Right cardiac atrium (tissue), 5 donors: ENCODE measurements around the gene FAM98C. TPM values are rescaled to one million over a fixed set of nuclear protein-coding genes. Genes with fewer than 3 reads are reported as not detected.

Source experiments
- ATAC-seq, 2 donors: fragments of 200-7000 bp; cut with Tn5 transposase; one replicate each; pipeline versions ENCODE4 v1.8.0 to v1.9.1; 2020; ENCODE audit warnings: moderate library complexity in 2 of 2, mild to moderate bottlenecking in 1 of 2
- DNase-seq, 3 donors: peaks; one replicate each; pipeline ENCODE4 v3.0.0-alpha.2; 2020
- H3K27ac ChIP-seq: one replicate; pipeline ENCODE4 v1.5.1; 2013; ENCODE audit warnings: mild to moderate bottlenecking, low read length, control low read depth, moderate library complexity
- H3K27me3 ChIP-seq: one replicate; pipeline ENCODE4 v1.6.1; 2013; ENCODE audit not compliant: control insufficient read depth, insufficient read depth
- H3K4me1 ChIP-seq: one replicate; pipeline ENCODE4 v1.6.1; 2013; ENCODE audit warnings: low read length; ENCODE audit not compliant: control insufficient read depth, insufficient read depth
- H3K4me3 ChIP-seq: one replicate; pipeline ENCODE4 v1.5.1; 2013; ENCODE audit warnings: low read length, control low read depth
- H3K9me3 ChIP-seq: one replicate; pipeline ENCODE4 v1.6.1; 2013; ENCODE audit warnings: low read length; ENCODE audit not compliant: control insufficient read depth
- WGBS: extraction: QIAGEN DNeasy Blood & Tissue Kit; methylation state at CpG from one replicate; pipeline ENCODE4 v1.1.7; 2013; 5-methylcytosine and 5-hydroxymethylcytosine counted together
- intact Hi-C, 4 donors: fragments of 100-400 bp; cut with DNase I; formaldehyde crosslinking; loops; one replicate each; pipeline versions ENCODE4 v1.11.0 to v1.14.0; 2022 to 2023
- polyA plus RNA-seq: library from polyadenylated mRNA; stranded (reverse); fragments of 200-250 nt; gene quantifications from one replicate; pipeline ENCODE4 v1.2.3, GENCODE V29; 2013
- total RNA-seq, 4 donors: library from RNA; stranded (reverse); fragmentation: NEBNext Ultra II Directional; extraction: Animal tissue kit (Norgen Biotek cat#: 25700); gene quantifications; one replicate each; pipeline ENCODE4 v1.2.1, GENCODE V29; 2021
- donor health status: healthy with polysubstance abuse.
- donor health status: DM: no; HTN: yes; CAD: no.
- donor health status: DM: no; HTN: no; CAD: no.
- donor health status: DM: no; HTN: yes; CAD: no; lungs with severe emphysema.
- donor health status: DM: yes; HTN: yes; CAD: no.

FAM98C gene
- total and polyA plus RNA-seq, 5 donors, result 10.3 to 16.7 (median 11.6) TPM

GRCh38 chr19:38429055-38429810 is 26.3 kb downstream of the FAM98C start:
- 63% methylated on average over 14 of the region's 14 CpGs for WGBS

GRCh38 chr19:38429811-38430156 is 26.9 kb downstream of the FAM98C start:
- Histone ChIP-seq H3K9me3 (no peaks in the 10 kb centered on the region), H3K27me3 (no peaks in the 10 kb centered on the region), H3K4me3 (no peak overlapping the region), H3K4me1 (no peaks in the 10 kb centered on the region), H3K27ac (no peak overlapping the region)
- intact Hi-C loops, result no loop called here
- no peak for ATAC-seq
- WGBS, result 80% methylated on average over 2 of the region's 2 CpGs
- no peak for DNase-seq

More at GRCh38 chr19:38429055-38429810, 26.3 kb downstream of the FAM98C start:
- no peak overlapping the region for H3K4me3 ChIP-seq
- no peak for ATAC-seq
- intact Hi-C loops, result no loop called here
- no peak overlapping the region for H3K27ac ChIP-seq
- H3K9me3 ChIP-seq, result no peaks in the 10 kb centered on the region
- H3K4me1 ChIP-seq, result no peaks in the 10 kb centered on the region
- DNase-seq, result no peak
- no peaks in the 10 kb centered on the region for H3K27me3 ChIP-seq

- H3K27ac ChIP-seq, result no peak overlapping the region
- no peak for DNase-seq
- no peaks in the 10 kb centered on the region for H3K27me3 ChIP-seq
- no peaks in the 10 kb centered on the region for H3K4me1 ChIP-seq
- ATAC-seq, result no peak
- 87% methylated on average over 7 of the region's 7 CpGs for WGBS
- no peak overlapping the region for H3K4me3 ChIP-seq
- intact Hi-C loops, result no loop called here
- H3K9me3 ChIP-seq, result no peaks in the 10 kb centered on the region
Measured at GRCh38 chr19:38430931-38431330, 28.0 kb downstream of the FAM98C start.

GRCh38 chr19:38433268-38433733 is 30.4 kb downstream of the FAM98C start, which contains the start of gene RYR1:
RYR1 (plus strand) TSS chr19:38433691; CDS start chr19:38433830, 139 bp downstream.
- H3K27me3 ChIP-seq, result no peaks in the 10 kb centered on the region
- H3K4me3 ChIP-seq, result no peak within 1 kb of the TSS
- no peaks in the 10 kb centered on the region for H3K9me3 ChIP-seq
- WGBS, result 14% methylated on average over 20 of the region's 20 CpGs
- H3K27ac ChIP-seq, result no peak within 1 kb of the TSS
- ATAC-seq, result peak; percentile 82 to 90
- H3K4me1 ChIP-seq, result no peaks in the 10 kb centered on the region
- intact Hi-C loops, result no loop called here
- DNase-seq, result peak; percentile 69 to 82 (median 81)

- H3K27ac ChIP-seq, result no peak overlapping the region
- H3K4me1 ChIP-seq, result no peaks in the 10 kb centered on the region
- ATAC-seq, result peak; percentile 21 to 33
- peak in 2 of 3 donors; percentile 57 to 73 for DNase-seq
- intact Hi-C loops, result no loop called here
- H3K9me3 ChIP-seq, result no peaks in the 10 kb centered on the region
- H3K4me3 ChIP-seq, result no peak overlapping the region
- H3K27me3 ChIP-seq, result no peaks in the 10 kb centered on the region
- 10% methylated on average over 13 of the region's 13 CpGs for WGBS
Measured at GRCh38 chr19:38434549-38435051, 31.7 kb downstream of the FAM98C start.

- no peak overlapping the region for H3K4me3 ChIP-seq
- H3K4me1 ChIP-seq, result no peaks in the 10 kb centered on the region
- WGBS, result 91% methylated on average over 6 of the region's 6 CpGs
- H3K9me3 ChIP-seq, result no peaks in the 10 kb centered on the region
- H3K27ac ChIP-seq, result no peak overlapping the region
- DNase-seq, result no peak
- intact Hi-C loops, result no loop called here
- no peak for ATAC-seq
- no peaks in the 10 kb centered on the region for H3K27me3 ChIP-seq
Measured at GRCh38 chr19:38437295-38437694, 34.4 kb downstream of the FAM98C start.

GRCh38 chr19:38437917-38438316 is 35.0 kb downstream of the FAM98C start:
- DNase-seq, result no peak
- H3K27ac ChIP-seq, result no peak overlapping the region
- intact Hi-C loops, result no loop called here
- no peaks in the 10 kb centered on the region for H3K27me3 ChIP-seq
- no peak for ATAC-seq
- H3K4me3 ChIP-seq, result no peak overlapping the region
- WGBS, result 83% methylated on average over 2 of the region's 2 CpGs
- no peaks in the 10 kb centered on the region for H3K9me3 ChIP-seq
- H3K4me1 ChIP-seq, result no peaks in the 10 kb centered on the region

GRCh38 chr19:38440592-38440991 is 37.7 kb downstream of the FAM98C start:
- Histone ChIP-seq H3K27ac (no peak overlapping the region), H3K4me1 (no peaks in the 10 kb centered on the region), H3K27me3 (no peaks in the 10 kb centered on the region), H3K4me3 (no peak overlapping the region), H3K9me3 (no peaks in the 10 kb centered on the region)
- intact Hi-C loops, result no loop called here
- DNase-seq (no peak), ATAC-seq (no peak)
- WGBS, result 72% methylated on average over 14 of the region's 14 CpGs

- WGBS, result 33% methylated on average over 7 of the region's 7 CpGs
Measured at GRCh38 chr19:38441657-38442348, 38.9 kb downstream of the FAM98C start.

GRCh38 chr19:38442736-38443135 is 39.8 kb downstream of the FAM98C start:
- ATAC-seq, result no peak
- Histone ChIP-seq H3K4me1 (no peaks in the 10 kb centered on the region), H3K27ac (no peak overlapping the region), H3K4me3 (no peak overlapping the region), H3K27me3 (no peaks in the 10 kb centered on the region), H3K9me3 (no peaks in the 10 kb centered on the region)
- intact Hi-C loops, result no loop called here
- WGBS, result 86% methylated on average over 9 of the region's 9 CpGs
- DNase-seq, result no peak

More at GRCh38 chr19:38441657-38442348, 38.9 kb downstream of the FAM98C start:
- no peaks in the 10 kb centered on the region for H3K27me3 ChIP-seq
- ATAC-seq, result no peak
- no peak overlapping the region for H3K27ac ChIP-seq
- no peaks in the 10 kb centered on the region for H3K4me1 ChIP-seq
- no peaks in the 10 kb centered on the region for H3K9me3 ChIP-seq
- DNase-seq, result no peak
- no peak overlapping the region for H3K4me3 ChIP-seq
- intact Hi-C loops, result no loop called here

- H3K4me3 ChIP-seq, result no peak overlapping the region
- WGBS, result 87% methylated on average over 15 of the region's 15 CpGs
- ATAC-seq (no peak), DNase-seq (no peak)
- H3K4me1 ChIP-seq, result no peaks in the 10 kb centered on the region
- intact Hi-C loops, result no loop called here
- H3K27ac ChIP-seq, result no peak overlapping the region
- H3K9me3 ChIP-seq, result no peaks in the 10 kb centered on the region
- no peaks in the 10 kb centered on the region for H3K27me3 ChIP-seq
Measured at GRCh38 chr19:38443458-38443999, 40.6 kb downstream of the FAM98C start.
